Measurements from ENCODE around the gene TTC28. TPM values are rescaled to one million over a fixed set of nuclear protein-coding genes. Genes with fewer than 3 reads are reported as not detected.

The TTC28 gene
- total RNA-seq, result 20.2 and 24.2 TPM in 2 replicates

DNA sequence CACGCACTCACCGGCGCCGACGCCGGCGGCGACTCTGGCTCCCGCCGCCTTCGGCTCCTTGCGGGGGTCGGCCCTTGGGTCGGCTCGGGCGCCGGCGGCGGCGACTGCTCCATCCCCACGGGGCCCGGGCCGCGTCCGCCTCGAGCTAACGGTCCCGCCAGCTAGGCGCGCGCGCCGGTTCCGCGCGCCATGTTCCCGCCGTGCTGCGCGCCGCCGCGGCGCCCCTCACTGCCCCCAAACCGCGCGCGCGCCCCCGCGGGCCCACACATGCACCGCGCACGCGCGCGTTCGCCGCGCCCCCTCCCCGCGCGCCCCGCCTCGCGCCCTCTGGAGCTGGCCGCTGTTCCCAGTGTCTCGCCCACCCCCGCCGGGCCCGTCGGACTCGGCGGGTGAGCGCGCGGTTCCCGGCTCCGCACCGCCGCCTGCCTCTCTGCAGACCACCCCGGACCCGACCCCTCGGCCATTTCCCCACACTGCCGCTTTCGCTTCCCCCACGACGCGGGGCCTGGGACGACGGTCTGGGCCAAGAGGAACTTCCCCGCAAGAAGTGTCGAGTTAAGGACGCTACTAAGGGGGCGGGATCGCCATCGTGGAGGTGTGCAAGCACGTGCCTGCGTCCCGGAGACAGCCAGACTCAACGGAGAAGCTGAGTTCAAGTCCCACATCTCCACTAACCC lies at the start of gene TTC28:
TSS of gene TTC28 (minus strand) at position 230 of the 677 bp plus-strand sequence. CDS start at position 113, 117 bp downstream.

Small RNA genes lying within 50 kb of the gene (small RNA-seq; reads per million reads assigned to genes)
- gene MIR5739 (not detected), gene RF00019 (not detected), gene RF00150 (not detected), gene RF02200 (not detected), gene RN7SL162P (not detected)

Other genes starting within 250 kb of the TTC28 start
- 23.5 and 25.8 TPM in 2 replicates for gene CHEK2, start 62.0 kb upstream of the TTC28 start, total RNA-seq
- 15.2 and 16.5 TPM in 2 replicates for gene HSCB, start 62.2 kb upstream of the TTC28 start, total RNA-seq
- gene CCDC117, start 92.9 kb upstream of the TTC28 start, total RNA-seq, result 13.6 and 17.4 TPM in 2 replicates
- gene XBP1, start 120.7 kb upstream of the TTC28 start, total RNA-seq, result 93.3 and 140 TPM in 2 replicates
- 5.9 and 8.2 TPM in 2 replicates for gene ZNRF3, start 203.7 kb upstream of the TTC28 start, total RNA-seq

All from subcutaneous preadipocyte (primary cell).